HG02973 (cell line): Measurements from ENCODE around the gene RNGTT.
"Not testable (repeated sequence)": the region's sequence is repeated elsewhere in the genome, so short reads cannot be mapped to it uniquely, and the experiment has no call there.

Source experiments
- ATAC-seq: cut with Tn5 transposase; IDR thresholded peaks from one replicate; pipeline ENCODE4 v1.9.1; 2021; ENCODE audit warnings: moderate library complexity; ENCODE audit not compliant: unreplicated experiment

The RNGTT gene

GRCh38 chr6:88741939-88742338, 221.5 kb downstream of the RNGTT start:
- ATAC-seq = no peak

- no peak for ATAC-seq
These were observed 222.3 kb downstream of the RNGTT start for GRCh38 chr6:88741071-88741470.

- no peak for ATAC-seq
These were observed 228.9 kb downstream of the RNGTT start for GRCh38 chr6:88734544-88734943.

GRCh38 chr6:88730611-88731011, 232.8 kb downstream of the RNGTT start:
- ATAC-seq = no peak

GRCh38 chr6:88728756-88729155, 234.7 kb downstream of the RNGTT start:
- ATAC-seq = no peak

- ATAC-seq = not testable (repeated sequence)
These were observed 237.0 kb downstream of the RNGTT start for GRCh38 chr6:88726409-88726808.

- no peak for ATAC-seq
These were observed 238.1 kb downstream of the RNGTT start for GRCh38 chr6:88725111-88725975.

GRCh38 chr6:88722686-88723085, 240.7 kb downstream of the RNGTT start:
- ATAC-seq = no peak

- ATAC-seq = not testable (repeated sequence)
These were observed 247.0 kb downstream of the RNGTT start for GRCh38 chr6:88716399-88716798.

- no peak for ATAC-seq
These were observed 251.0 kb downstream of the RNGTT start for GRCh38 chr6:88712243-88712936.

GRCh38 chr6:88709819-88710246, 253.6 kb downstream of the RNGTT start:
- no peak for ATAC-seq

- ATAC-seq = no peak
These were observed 255.1 kb downstream of the RNGTT start for GRCh38 chr6:88708197-88708744.

- peak; percentile 86 for ATAC-seq
These were observed 257.8 kb downstream of the RNGTT start for GRCh38 chr6:88705601-88706000.

GRCh38 chr6:88704980-88705379, 258.4 kb downstream of the RNGTT start:
- ATAC-seq = no peak

- no peak for ATAC-seq
These were observed 260.4 kb downstream of the RNGTT start for GRCh38 chr6:88702956-88703556.

GRCh38 chr6:88698661-88699060, 264.8 kb downstream of the RNGTT start:
- no peak for ATAC-seq

GRCh38 chr6:88695937-88696336, 267.5 kb downstream of the RNGTT start:
- no peak for ATAC-seq

GRCh38 chr6:88683734-88684133, 279.7 kb downstream of the RNGTT start:
- no peak for ATAC-seq

- no peak for ATAC-seq
These were observed 282.8 kb downstream of the RNGTT start for GRCh38 chr6:88680654-88681053.

GRCh38 chr6:88679841-88680240, 283.6 kb downstream of the RNGTT start:
- ATAC-seq = no peak

GRCh38 chr6:88677356-88677755, 286.1 kb downstream of the RNGTT start:
- ATAC-seq = no peak
